T-helper 2 cell treated with Interferon-gamma antibody and Interleukin-4, amounts not matched to agents 5 μg/mL and 100 μg/mL, for 36 hours (primary cell): ENCODE measurements around the gene TDRD9.
"Not testable (repeated sequence)": the region's sequence is repeated elsewhere in the genome, so short reads cannot be mapped to it uniquely, and the experiment has no call there.

Experiments
- DNase-seq: peaks from one replicate; pipeline ENCODE4 v3.0.0; 2021; ENCODE audit warnings: low spot score
- H3K27ac Mint-ChIP-seq: one replicate; pipeline ENCODE4 v1.8.0; 2021; ENCODE audit warnings: mild to moderate bottlenecking, mixed read lengths
- H3K27me3 Mint-ChIP-seq: one replicate; pipeline ENCODE4 v1.8.0; 2021; ENCODE audit warnings: low read depth, mixed read lengths
- H3K36me3 Mint-ChIP-seq: one replicate; pipeline ENCODE4 v1.8.0; 2021; ENCODE audit warnings: low read depth, mixed read lengths
- H3K4me1 Mint-ChIP-seq: one replicate; pipeline ENCODE4 v1.8.0; 2021; ENCODE audit warnings: low read depth, mixed read lengths
- H3K4me3 Mint-ChIP-seq: one replicate; pipeline ENCODE4 v1.8.0; 2022; ENCODE audit warnings: mild to moderate bottlenecking, moderate library complexity, mixed read lengths
- H3K9me3 Mint-ChIP-seq: one replicate; pipeline ENCODE4 v1.8.0; 2021; ENCODE audit warnings: mixed read lengths

Gene TDRD9

DNA sequence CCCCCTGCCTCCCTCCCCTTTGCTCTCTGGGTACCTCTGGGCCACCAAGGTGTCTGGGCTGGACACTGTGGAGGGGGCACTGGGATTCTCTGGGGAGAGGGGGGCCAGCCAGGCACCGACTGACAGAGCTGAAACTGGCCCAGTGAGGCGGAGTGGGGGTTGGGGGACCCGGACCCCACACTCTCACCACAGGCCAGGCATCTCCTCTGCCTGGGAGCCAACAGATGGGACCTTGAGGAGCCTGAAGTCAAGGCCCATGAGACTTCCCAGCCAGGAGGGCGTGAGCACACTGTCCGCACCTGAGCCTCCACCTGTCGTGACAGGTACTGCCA, 41.1 kb upstream of the TDRD9 start:
- Mint-ChIP-seq H3K4me1 (no peaks in the 10 kb centered on the region), H3K27ac (no peak overlapping the region), H3K27me3 (no peaks in the 10 kb centered on the region), H3K9me3 (no peaks in the 10 kb centered on the region), H3K36me3 (no peaks in the 10 kb centered on the region), H3K4me3 (no peak overlapping the region)
- no peak for DNase-seq

DNA sequence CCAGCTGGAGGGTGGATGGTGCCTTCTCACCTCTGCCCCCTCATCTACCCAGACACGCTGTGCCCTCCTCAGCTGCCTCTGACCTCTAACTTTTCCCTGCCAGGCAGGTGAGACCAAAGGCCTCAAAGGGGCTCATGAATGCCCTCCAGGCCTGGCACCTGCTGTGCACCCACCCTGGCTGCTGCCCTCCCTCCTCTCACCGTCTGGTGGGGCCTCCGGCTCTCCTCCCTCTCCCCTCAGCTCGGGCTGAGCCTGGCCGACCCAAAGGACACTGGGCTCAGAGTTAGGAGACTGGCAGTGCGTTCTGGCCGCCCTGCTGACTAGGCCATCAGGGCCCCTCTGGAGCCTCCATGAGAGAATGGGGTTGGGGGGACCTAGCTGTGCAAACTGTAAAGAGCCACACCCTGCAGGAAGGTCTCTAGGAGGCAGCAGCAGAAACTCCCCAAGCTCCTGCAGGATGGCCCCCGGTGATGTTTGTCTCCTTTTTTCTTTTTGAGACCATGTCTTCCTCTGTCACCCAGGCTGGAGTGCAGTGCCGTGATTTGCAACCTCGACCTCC, 40.6 kb upstream of the TDRD9 start:
- DNase-seq, result no peak
- H3K36me3 Mint-ChIP-seq, result no peaks in the 10 kb centered on the region
- no peaks in the 10 kb centered on the region for H3K27me3 Mint-ChIP-seq
- H3K9me3 Mint-ChIP-seq, result no peaks in the 10 kb centered on the region
- H3K4me1 Mint-ChIP-seq, result no peaks in the 10 kb centered on the region
- H3K27ac Mint-ChIP-seq, result no peak overlapping the region
- no peak overlapping the region for H3K4me3 Mint-ChIP-seq

DNA sequence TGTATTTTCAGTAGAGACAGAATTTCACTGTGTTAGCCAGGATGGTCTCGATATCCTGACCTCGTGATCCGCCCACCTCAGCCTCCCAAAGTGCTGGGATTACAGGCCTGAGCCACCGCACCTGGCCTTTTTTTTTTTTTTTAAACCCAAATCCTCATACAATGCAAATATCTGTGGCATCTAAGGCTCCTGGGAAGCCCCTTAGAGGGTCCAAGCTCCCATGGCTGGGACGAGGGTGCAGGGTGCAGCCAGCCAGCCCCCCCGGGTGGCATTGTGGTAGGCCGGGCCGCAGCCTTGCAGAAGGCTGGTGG, 39.3 kb upstream of the TDRD9 start:
- H3K4me3 Mint-ChIP-seq, H3K36me3 Mint-ChIP-seq, H3K27me3 Mint-ChIP-seq, H3K4me1 Mint-ChIP-seq, H3K27ac Mint-ChIP-seq, DNase-seq, H3K9me3 Mint-ChIP-seq: not testable (repeated sequence)

DNA sequence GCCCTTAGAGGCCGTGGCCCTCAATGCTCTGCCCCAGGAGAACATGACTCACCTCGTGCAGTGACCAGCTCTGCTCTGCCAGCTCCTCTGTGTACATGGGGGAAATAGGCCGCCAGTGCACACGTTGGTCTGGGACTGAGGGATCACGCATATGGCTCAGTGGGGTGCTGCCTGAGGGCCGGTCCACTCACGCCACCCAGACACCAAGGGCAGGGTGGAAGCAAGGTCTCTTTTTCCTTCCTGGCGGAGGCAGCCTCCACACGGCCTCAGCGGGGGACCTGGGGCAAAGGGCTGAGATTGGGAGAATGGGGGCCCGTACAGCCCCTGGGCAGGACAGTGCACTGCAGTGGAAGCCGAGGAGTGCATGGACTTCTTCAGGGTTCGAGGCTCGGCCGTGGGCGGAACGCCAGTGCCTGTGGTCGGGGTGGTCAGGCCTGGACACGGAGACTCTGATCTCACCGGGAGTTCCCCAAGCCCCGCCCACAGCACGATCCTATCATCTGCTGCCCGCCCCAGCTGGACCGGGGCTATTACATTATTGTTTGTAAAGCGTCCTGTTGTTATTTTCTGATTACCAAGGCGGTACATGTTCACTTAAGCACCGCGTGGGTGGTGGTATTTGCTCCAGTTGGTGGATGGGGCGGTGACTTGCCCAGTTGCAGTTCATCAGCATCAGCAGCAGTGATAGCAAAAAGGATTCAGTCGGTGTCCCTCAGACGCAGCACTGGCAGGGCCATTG, 38.8 kb upstream of the TDRD9 start:
- H3K36me3 Mint-ChIP-seq, result no peaks in the 10 kb centered on the region
- H3K4me1 Mint-ChIP-seq, result no peaks in the 10 kb centered on the region
- no peaks in the 10 kb centered on the region for H3K9me3 Mint-ChIP-seq
- H3K27me3 Mint-ChIP-seq, result no peaks in the 10 kb centered on the region
- no peak overlapping the region for H3K27ac Mint-ChIP-seq
- H3K4me3 Mint-ChIP-seq, result no peak overlapping the region
- no peak for DNase-seq

DNA sequence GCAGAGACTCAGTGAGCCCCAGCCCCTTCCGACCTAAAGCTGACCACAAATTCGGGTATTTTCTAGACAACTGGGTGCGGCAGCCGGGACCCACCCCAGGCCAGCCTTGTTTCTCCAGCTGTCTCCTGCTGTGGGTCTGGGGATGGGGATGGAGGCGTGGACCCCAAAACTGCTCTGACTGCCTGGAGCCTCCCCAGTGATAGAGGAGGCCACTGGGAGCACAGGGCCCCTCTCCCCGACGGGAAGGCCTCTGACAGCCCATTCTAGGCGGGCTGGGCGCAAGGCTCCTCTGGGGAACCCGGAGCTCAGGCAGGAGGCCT, 38.2 kb upstream of the TDRD9 start:
- H3K36me3 Mint-ChIP-seq, result no peaks in the 10 kb centered on the region
- no peak overlapping the region for H3K27ac Mint-ChIP-seq
- H3K9me3 Mint-ChIP-seq, result no peaks in the 10 kb centered on the region
- H3K4me1 Mint-ChIP-seq, result no peaks in the 10 kb centered on the region
- H3K4me3 Mint-ChIP-seq, result no peak overlapping the region
- H3K27me3 Mint-ChIP-seq, result no peaks in the 10 kb centered on the region
- DNase-seq, result no peak

DNA sequence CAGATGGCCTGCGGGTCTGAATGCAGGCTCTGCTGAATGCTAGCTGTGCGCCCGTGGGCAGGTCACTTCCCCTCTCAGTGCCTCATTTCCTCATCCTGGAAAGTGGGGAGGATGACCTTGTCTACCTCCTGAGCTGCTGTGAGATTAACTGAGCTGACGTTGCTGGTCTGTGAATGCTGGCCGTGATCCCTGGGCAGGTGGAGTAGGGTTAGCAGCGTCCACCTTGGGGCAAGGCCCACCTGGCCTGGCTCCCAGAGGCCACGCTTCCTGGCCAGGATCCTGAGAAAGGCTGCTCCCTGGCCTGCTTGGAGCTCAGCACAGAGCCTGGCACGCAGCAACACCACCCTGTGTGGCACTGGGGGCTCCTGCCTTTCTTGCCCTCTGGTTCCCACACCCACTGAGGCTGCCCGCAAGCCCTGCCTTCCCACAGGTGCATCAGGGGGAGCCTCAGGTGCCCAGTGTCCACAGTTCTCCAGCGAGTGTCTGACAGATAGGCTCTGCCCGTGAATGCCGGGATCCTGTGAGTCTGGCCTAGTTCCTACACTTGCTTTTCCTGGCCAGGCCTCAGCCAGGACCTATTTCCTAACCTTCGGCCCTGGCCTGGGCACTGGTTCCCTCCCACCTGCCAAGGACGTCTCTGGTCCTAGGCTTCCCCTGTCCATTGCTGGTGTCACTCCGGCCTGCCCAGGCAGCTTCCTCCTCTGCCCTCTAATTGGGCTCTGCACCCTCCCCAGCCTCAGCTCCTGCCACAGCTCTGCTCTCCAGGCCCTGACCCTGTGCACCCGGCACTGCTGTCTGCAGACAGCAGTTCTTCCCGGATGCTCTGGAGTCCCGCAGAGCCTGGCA, 37.2 kb upstream of the TDRD9 start:
- no peak overlapping the region for H3K27ac Mint-ChIP-seq
- H3K36me3 Mint-ChIP-seq, result no peaks in the 10 kb centered on the region
- no peaks in the 10 kb centered on the region for H3K27me3 Mint-ChIP-seq
- no peak for DNase-seq
- H3K9me3 Mint-ChIP-seq, result no peaks in the 10 kb centered on the region
- H3K4me1 Mint-ChIP-seq, result no peaks in the 10 kb centered on the region
- no peak overlapping the region for H3K4me3 Mint-ChIP-seq

DNA sequence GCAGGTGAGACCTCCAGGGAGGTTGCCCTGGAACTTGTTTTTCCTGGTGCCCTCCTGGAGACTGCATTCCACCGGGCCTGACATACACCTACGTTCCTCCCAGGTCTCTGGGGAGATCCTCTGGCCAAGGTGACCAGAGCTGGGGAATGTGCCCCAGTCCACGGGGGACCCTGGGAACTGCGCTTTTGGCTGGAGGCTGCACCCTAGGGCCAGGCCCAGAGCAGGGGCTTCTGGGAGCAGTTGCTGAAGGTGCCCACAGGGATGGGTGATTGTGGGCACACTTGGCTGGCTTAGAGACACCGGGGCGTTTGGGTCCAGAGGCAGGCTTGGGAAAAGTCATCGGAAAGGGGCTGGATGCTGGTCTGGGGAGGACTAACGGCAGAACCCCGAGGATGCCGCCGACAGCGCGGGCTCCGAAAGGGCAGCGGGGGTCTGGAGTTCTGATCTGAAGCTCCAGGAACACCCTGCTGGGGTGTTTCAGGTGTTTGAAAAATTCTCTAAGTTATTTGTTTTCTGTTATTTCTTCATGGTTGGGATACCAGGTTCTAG, 36.5 kb upstream of the TDRD9 start:
- DNase-seq, result no peak
- Mint-ChIP-seq H3K27me3 (no peaks in the 10 kb centered on the region), H3K9me3 (peaks cover 4% of the 10 kb centered on the region), H3K27ac (no peak overlapping the region), H3K4me1 (no peaks in the 10 kb centered on the region), H3K4me3 (no peak overlapping the region), H3K36me3 (no peaks in the 10 kb centered on the region)

DNA sequence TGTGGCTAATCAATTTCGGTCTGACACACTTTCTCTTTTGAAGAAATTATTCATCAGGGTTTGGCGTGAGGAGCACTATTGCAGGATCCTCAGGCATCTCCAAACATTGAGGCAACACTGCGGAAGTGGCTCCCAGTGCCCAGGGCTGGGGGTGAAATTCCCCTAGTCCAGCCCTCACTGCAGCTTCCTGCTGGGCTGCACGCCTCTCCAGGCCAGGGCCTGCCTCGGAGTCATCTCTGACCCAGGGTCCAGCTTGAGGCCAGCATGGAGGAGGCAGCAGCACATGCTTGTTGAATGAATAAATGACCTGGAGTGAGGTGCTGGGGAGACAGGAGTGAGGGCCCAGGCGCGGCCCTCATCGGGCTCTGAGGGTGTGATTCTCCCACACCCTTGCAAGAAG, 36.0 kb upstream of the TDRD9 start:
- Mint-ChIP-seq H3K27ac (no peak overlapping the region), H3K27me3 (no peaks in the 10 kb centered on the region), H3K4me1 (no peaks in the 10 kb centered on the region), H3K4me3 (no peak overlapping the region), H3K36me3 (no peaks in the 10 kb centered on the region), H3K9me3 (peaks cover 5% of the 10 kb centered on the region)
- DNase-seq, result no peak

DNA sequence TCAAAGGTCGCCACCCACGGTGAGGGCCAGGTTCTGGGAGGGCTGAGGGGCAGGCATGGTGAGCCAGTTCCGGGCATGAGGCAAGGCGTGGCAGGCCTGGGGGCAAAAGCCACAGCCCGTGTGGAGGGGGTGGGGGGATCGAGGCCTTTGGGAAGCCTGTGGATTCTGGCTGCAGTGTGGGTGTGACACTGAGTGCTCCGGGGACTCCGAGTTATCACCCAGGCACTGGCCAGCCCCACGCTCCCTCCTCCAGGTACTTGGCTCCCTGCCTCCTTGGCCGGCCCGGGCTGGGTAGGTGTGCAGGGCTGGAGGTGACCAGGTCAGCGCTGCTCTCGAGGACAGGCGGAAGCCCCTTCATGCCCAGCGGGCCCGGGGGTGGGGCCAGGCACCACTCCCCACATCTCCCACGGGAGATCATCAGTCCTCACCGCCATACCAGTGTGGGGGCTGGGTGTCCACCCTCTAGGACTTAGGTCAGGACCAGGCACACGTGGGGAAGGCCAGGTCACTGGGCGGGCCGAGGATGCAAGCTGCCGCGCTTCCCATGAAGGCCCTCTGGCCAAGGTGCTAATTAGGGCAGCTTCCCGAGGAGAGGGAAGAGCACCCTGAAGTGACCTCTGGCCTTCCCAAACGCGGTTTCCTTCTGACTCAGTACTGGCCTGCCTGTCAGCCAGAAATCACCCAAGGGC, 34.1 kb upstream of the TDRD9 start:
- no peaks in the 10 kb centered on the region for H3K4me1 Mint-ChIP-seq
- DNase-seq, result no peak
- H3K9me3 Mint-ChIP-seq, result peaks cover 5% of the 10 kb centered on the region
- no peak overlapping the region for H3K27ac Mint-ChIP-seq
- no peaks in the 10 kb centered on the region for H3K27me3 Mint-ChIP-seq
- no peak overlapping the region for H3K4me3 Mint-ChIP-seq
- no peaks in the 10 kb centered on the region for H3K36me3 Mint-ChIP-seq

DNA sequence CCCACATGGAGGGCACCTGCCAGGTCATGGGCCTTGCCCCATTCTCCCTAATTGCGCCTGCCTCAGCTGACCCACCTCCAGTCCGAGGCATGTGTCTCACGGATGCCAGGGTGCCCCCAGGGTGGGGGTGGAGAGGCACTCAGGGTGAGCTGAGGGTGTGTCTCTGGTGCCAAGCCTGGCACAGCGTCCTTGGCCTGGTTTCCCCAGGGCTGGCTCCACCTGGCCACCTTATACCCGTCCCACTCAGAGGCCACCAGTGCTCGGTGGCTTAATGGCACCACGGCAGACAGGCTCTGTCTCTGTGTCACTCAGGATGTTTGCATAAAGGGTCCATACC, 33.6 kb upstream of the TDRD9 start:
- Mint-ChIP-seq H3K4me1 (no peaks in the 10 kb centered on the region), H3K27me3 (no peaks in the 10 kb centered on the region), H3K9me3 (peaks cover 5% of the 10 kb centered on the region), H3K27ac (no peak overlapping the region), H3K36me3 (no peaks in the 10 kb centered on the region), H3K4me3 (no peak overlapping the region)
- no peak for DNase-seq

DNA sequence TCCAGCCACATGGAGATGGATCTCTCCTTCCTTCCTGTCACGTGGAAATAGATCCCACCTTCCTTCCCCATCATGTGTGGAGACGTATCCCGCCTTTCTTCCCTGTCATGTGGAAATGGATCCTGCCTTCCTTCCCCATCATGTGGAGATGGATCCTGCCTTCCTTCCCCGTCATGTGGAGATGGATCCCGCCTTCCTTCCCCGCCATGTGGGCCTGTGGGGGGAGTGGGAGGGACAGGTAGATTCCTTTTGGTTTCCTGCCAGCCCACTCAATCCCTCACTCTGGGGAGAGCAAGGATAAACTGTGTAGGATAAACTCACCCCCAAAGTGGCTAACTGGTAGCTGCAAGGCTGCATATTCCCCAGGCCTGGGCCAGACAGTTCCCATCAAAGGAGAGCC, 31.7 kb upstream of the TDRD9 start:
- Mint-ChIP-seq H3K27ac (no peak overlapping the region), H3K4me3 (no peak overlapping the region), H3K27me3 (no peaks in the 10 kb centered on the region), H3K36me3 (no peaks in the 10 kb centered on the region), H3K9me3 (peaks cover 5% of the 10 kb centered on the region), H3K4me1 (peaks cover 5% of the 10 kb centered on the region)
- DNase-seq, result no peak

DNA sequence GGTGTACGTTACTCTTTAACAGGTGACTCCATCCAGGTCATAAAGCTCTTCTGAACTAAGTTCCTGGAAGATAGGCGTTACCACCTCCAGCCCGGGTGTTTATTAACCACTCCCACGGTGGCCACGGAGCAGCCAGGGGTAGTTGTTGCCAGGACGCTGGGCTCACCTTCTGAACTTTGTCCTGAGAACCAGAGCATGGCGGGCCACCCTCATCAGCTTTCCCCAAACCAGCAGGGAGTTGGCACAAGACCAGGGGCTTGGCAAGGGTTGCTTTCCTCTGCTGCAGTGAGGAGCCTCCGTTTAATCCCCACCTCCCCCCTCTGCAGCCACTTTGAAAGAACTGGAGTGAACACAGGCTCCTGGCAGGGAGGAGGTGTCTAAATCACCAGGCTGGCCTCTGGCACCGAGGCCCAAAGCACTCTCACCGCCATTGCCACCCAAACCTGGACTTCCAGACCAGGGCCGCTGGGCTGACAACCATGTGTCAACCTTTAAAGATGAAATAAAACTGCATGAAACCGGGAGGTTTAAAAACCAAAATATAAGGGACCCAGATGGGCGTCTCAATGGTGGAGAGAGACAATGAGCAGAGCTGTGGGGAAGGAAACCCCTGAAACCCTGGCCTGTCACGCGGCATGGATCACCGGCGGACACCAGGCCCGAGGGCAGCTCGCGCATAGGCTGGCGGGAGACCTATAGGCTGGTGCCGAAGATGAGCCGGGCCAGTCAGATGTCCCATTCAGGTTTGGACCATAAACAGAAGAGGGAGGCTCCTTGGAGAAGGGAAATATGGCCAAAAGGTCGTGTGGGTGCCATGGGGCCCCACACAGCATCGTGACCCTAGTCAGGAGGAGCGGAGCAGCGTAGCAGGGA, 30.9 kb upstream of the TDRD9 start:
- no peak for DNase-seq
- H3K27ac Mint-ChIP-seq, result no peak overlapping the region
- H3K4me3 Mint-ChIP-seq, result no peak overlapping the region
- no peaks in the 10 kb centered on the region for H3K27me3 Mint-ChIP-seq
- no peaks in the 10 kb centered on the region for H3K36me3 Mint-ChIP-seq
- peaks cover 5% of the 10 kb centered on the region for H3K9me3 Mint-ChIP-seq
- peaks cover 5% of the 10 kb centered on the region for H3K4me1 Mint-ChIP-seq

DNA sequence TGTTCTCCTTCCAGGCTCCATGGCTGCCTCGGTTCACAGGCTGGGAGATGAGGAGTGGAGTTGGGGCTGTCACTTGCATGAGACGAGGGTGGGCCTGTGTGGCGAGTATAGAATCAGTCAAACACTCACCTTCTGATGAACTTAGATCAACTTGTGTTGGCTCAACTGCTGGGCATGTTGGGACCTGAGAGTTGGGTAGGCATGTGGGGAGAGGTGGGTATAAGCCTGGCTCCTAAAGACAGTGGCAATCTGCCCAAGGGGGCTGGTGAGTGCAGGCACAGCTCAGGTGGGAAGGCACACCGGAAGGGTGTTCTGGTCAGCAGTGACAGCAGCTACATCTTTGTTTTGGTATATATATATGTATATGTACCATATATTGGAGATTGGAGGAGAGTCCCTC, 30.1 kb upstream of the TDRD9 start:
- Mint-ChIP-seq H3K9me3 (peaks cover 5% of the 10 kb centered on the region), H3K36me3 (no peaks in the 10 kb centered on the region), H3K27ac (no peak overlapping the region), H3K4me3 (no peak overlapping the region), H3K4me1 (peaks cover 5% of the 10 kb centered on the region), H3K27me3 (no peaks in the 10 kb centered on the region)
- no peak for DNase-seq
